Body of pancreas (tissue), 4 donors: ENCODE results near the gene OR1A2. TPM values are rescaled to one million over a fixed set of nuclear protein-coding genes. Genes with fewer than 3 reads are reported as not detected.
"Not testable (repeated sequence)": the region's sequence is repeated elsewhere in the genome, so short reads cannot be mapped to it uniquely, and the experiment has no call there.

Experiments used
- ATAC-seq: fragments of 150-250 bp; one replicate; pipeline ENCODE4 v1.9.1; 2016
- DNase-seq, 4 donors: peaks; one replicate each; pipeline ENCODE4 v3.0.0-alpha.2; 2019
- H3K27ac ChIP-seq, 4 donors: fragments of 200-600 bp; sonication (generic); 1 replicate in 3 of 4; 2 replicates in 1 of 4; pipeline versions ENCODE4 v1.5.1 to v1.6.1; 2016 to 2019; ENCODE audit warnings: mild to moderate bottlenecking in 1 of 4, mixed read lengths in 1 of 4, moderate library complexity in 1 of 4
- H3K27me3 ChIP-seq, 2 donors: fragments of 200-600 bp; sonication (generic); one replicate each; pipeline ENCODE4 v1.6.0; 2016; ENCODE audit warnings: mild to moderate bottlenecking in 1 of 2
- H3K36me3 ChIP-seq, 2 donors: fragments of 200-600 bp; sonication (generic); replicated peaks in 1 of 2; 2 replicates each; pipeline ENCODE4 v1.5.1; 2016; ENCODE audit warnings: low read depth in 2 of 2; ENCODE audit not compliant: insufficient read depth in 1 of 2
- H3K4me1 ChIP-seq: fragments of 200-600 bp; sonication (generic); one replicate; pipeline ENCODE4 v1.6.0; 2016
- H3K4me3 ChIP-seq, 2 donors: fragments of 200-600 bp; sonication (generic); 1 replicate in 1 of 2; 2 replicates in 1 of 2; pipeline ENCODE4 v1.5.1; 2016 to 2019
- H3K9me3 ChIP-seq, 3 donors: fragments of 200-600 bp; sonication (generic); 1 replicate in 2 of 3; 2 replicates in 1 of 3; pipeline ENCODE4 v1.5.1; 2016
- POLR2A ChIP-seq, 3 donors: fragments of 450-650 bp; IDR thresholded peaks; one replicate each; pipeline ENCODE4 v1.6.1; 2016; ENCODE audit warnings: antibody characterized with exemption in 3 of 3, mild to moderate bottlenecking in 2 of 3
- WGBS, 2 donors: methylation state at CpG; one replicate each; pipeline ENCODE4 v1.1.5; 2017; 5-methylcytosine and 5-hydroxymethylcytosine counted together
- intact Hi-C: fragments of 100-400 bp; cut with DNase I; formaldehyde crosslinking; loops from one replicate; pipeline ENCODE4 v1.15.1; 2023
- total RNA-seq, 2 donors: library from RNA; depleted of rRNA; stranded (reverse); fragments of >200 nt; gene quantifications; one replicate each; pipeline ENCODE4 v1.1.0, GENCODE V29; 2016
- TF ChIP-seq, protein P1 (sequence below), 7 experiments: fragments of 450-650 bp in 4 of 7; fragments of 200-600 bp in 3 of 7; sonication (generic) in 3 of 7; IDR thresholded peaks; one replicate each; pipeline ENCODE4 v1.5.1; 2016 to 2019; ENCODE audit warnings: antibody characterized with exemption in 7 of 7

The OR1A2 gene
- total RNA-seq, 2 donors from 2014 or later = not detected

DNA sequence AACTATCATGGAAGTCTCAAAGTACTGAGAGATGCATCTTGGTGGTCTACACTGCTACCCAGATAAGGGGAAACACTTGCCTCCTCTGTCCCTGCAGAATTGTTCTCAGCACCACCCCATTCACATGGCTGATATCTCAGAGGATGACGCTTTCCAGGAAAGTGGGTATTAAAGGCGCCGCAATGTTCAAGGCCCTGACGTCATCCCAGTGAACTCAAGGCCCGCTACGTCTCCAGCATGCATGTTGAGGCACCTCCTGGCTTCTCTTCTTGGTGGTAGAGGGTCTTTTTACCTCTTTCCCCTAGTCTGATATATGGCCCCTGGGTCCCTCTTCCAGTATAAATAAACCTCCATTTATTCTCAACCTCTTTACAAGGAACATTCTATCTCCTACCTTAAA is 11.2 kb downstream of the OR1A2 start:
- H3K9me3 ChIP-seq = no peaks in the 10 kb centered on the region
- ATAC-seq = no peak
- TF ChIP-seq, protein P1, sequence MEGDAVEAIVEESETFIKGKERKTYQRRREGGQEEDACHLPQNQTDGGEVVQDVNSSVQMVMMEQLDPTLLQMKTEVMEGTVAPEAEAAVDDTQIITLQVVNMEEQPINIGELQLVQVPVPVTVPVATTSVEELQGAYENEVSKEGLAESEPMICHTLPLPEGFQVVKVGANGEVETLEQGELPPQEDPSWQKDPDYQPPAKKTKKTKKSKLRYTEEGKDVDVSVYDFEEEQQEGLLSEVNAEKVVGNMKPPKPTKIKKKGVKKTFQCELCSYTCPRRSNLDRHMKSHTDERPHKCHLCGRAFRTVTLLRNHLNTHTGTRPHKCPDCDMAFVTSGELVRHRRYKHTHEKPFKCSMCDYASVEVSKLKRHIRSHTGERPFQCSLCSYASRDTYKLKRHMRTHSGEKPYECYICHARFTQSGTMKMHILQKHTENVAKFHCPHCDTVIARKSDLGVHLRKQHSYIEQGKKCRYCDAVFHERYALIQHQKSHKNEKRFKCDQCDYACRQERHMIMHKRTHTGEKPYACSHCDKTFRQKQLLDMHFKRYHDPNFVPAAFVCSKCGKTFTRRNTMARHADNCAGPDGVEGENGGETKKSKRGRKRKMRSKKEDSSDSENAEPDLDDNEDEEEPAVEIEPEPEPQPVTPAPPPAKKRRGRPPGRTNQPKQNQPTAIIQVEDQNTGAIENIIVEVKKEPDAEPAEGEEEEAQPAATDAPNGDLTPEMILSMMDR (IDR thresholded peaks at IDR 0.05) = no peak
- no peak for TF ChIP-seq POLR2A (IDR thresholded peaks at IDR 0.05)
- 85% methylated on average over 6 of the region's 6 CpGs for WGBS, 2 donors
- no peak for DNase-seq
- no peaks in the 10 kb centered on the region for H3K27me3 ChIP-seq
- no peak overlapping the region for H3K27ac ChIP-seq
- no peak overlapping the region for H3K4me3 ChIP-seq
- no peaks in the 10 kb centered on the region for H3K36me3 ChIP-seq
- no peaks in the 10 kb centered on the region for H3K4me1 ChIP-seq
- intact Hi-C loops = no loop called here

DNA sequence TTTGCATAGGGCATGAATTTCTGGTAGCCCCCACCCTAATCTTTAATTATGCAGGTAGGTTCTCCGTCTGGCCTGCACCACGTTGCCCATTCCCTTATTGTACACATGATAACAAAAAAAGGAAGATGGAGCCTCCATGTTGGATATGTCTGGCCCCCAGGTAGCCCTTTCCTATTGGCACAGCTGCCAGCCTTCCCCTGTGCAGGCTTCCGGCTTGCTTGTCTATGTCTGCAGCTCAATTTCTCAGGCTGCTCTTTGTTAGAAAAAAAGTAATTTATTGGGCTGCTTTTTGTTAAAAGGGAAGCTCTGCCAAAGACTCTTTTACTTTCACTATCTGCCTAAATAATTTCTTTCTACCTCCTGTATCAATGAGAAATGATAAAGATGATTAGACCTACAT is 15.7 kb downstream of the OR1A2 start:
- no peaks in the 10 kb centered on the region for H3K9me3 ChIP-seq
- no peaks in the 10 kb centered on the region for H3K27me3 ChIP-seq
- 60 to 80% methylated on average over 3 of the region's 3 CpGs for WGBS, 2 donors
- no peak overlapping the region for H3K4me3 ChIP-seq
- no peaks in the 10 kb centered on the region for H3K36me3 ChIP-seq
- DNase-seq (no peak), ATAC-seq (no peak)
- intact Hi-C loops = no loop called here
- H3K4me1 ChIP-seq = no peaks in the 10 kb centered on the region
- H3K27ac ChIP-seq = no peak overlapping the region
- TF ChIP-seq, protein P1 (IDR thresholded peaks at IDR 0.05) = no peak
- TF ChIP-seq POLR2A (IDR thresholded peaks at IDR 0.05) = no peak

DNA sequence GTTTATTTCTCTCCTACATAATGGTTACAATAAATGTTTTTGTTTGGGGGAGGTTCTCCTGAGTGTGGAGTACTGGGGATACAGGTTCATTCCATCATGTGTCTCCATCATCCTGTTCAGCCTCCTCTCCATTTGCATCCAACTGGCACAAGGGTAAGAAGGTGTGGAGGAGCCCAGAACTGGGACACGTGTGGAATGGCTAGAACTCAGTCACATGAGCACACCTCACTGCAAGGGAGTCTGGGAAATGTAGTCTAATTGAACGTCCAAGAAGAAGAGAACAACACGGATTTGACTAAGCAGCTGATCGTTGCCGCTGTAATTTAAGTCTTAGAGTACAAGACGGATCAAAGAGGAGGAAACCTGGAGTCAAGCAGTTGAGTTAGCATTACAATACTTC is 16.3 kb downstream of the OR1A2 start:
- H3K27me3 ChIP-seq = no peaks in the 10 kb centered on the region
- ATAC-seq = no peak
- intact Hi-C loops = no loop called here
- H3K9me3 ChIP-seq = no peaks in the 10 kb centered on the region
- no peak overlapping the region for H3K27ac ChIP-seq
- no peak for TF ChIP-seq POLR2A (IDR thresholded peaks at IDR 0.05)
- TF ChIP-seq, protein P1 (IDR thresholded peaks at IDR 0.05) = no peak
- no peaks in the 10 kb centered on the region for H3K4me1 ChIP-seq
- no peak for DNase-seq
- no peak overlapping the region for H3K4me3 ChIP-seq
- WGBS, 2 donors = 48 to 59% methylated on average over 6 of the region's 6 CpGs
- H3K36me3 ChIP-seq = no peaks in the 10 kb centered on the region

DNA sequence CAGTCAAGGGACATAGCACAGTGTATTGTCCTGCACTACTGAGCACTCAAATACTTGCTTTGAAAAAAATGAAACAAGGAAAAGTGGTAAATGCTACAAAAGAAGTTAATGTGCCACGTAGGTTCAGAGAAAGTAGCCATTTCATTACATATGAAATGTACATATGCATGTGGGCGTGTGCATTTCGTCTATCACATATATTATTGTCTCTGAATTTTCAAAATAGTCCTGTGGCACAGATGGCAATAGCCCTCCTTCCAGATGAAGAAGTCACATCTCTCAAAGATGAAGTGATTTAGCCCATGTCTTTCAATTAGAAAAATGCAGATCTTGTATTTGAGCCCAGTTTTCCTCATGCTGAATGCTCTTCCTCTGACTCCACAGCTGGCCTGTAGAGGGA is 22.7 kb downstream of the OR1A2 start:
- H3K27me3 ChIP-seq, ATAC-seq, H3K36me3 ChIP-seq, H3K4me1 ChIP-seq, H3K9me3 ChIP-seq, DNase-seq, H3K4me3 ChIP-seq, H3K27ac ChIP-seq, intact Hi-C loops: not testable (repeated sequence)
- 41 to 47% methylated on average over 3 of the region's 3 CpGs for WGBS, 2 donors

DNA sequence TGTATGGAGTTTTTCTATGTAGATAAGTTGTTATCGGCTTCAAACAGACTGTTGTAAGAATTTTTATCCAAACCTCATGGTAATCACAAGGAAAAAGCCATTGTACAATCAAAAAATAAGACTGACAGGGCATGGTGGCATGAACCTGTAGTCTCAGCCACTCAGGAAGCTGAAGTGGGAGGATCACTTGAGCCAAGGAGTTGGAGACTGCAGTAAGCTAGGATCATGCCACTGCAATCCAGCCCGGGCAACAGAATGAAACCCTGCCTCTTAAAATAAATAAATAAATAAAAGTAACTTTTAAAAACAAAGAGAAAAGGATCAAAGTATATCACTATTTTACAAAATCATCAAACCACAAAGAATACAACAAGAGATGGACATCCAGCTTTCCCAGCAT is 24.5 kb downstream of the OR1A2 start:
- WGBS, 2 donors = 79 to 82% methylated on average over 2 of the region's 2 CpGs
- intact Hi-C loops = no loop called here

More for the DNA sequence above, 24.5 kb downstream of the OR1A2 start:
- Histone ChIP-seq H3K9me3 (no peaks in the 10 kb centered on the region), H3K27ac (no peak overlapping the region), H3K36me3 (no peaks in the 10 kb centered on the region), H3K4me1 (no peaks in the 10 kb centered on the region), H3K27me3 (no peaks in the 10 kb centered on the region), H3K4me3 (no peak overlapping the region)
- ATAC-seq = no peak
- no peak for DNase-seq
- TF ChIP-seq, protein P1 (IDR thresholded peaks at IDR 0.05) = no peak
- no peak for TF ChIP-seq POLR2A (IDR thresholded peaks at IDR 0.05)
